ENCODE results near the gene LARGE1.

LARGE1 gene

GRCh38 chr22:33331017-33331416 lies 589.3 kb downstream of the LARGE1 start:
- H3K9ac ChIP-seq (ENCODE audit: low read length): no peak overlapping the region

GRCh38 chr22:33330534-33330933 lies 589.7 kb downstream of the LARGE1 start:
- Histone ChIP-seq H3K79me1 (ENCODE audit: low read length) (no peaks in the 10 kb centered on the region), H3K4me3 (ENCODE audit: low read depth, low read length) (no peak overlapping the region), H4K12ac (ENCODE audit: low read depth, low read length) (no peak overlapping the region), H2AK5ac (ENCODE audit: low read length) (no peak overlapping the region), H3K27ac (ENCODE audit: low read depth, low read length) (no peak overlapping the region), H2AFZ (ENCODE audit: insufficient read depth, low read length, poor library complexity) (no peak overlapping the region), H3K4me1 (ENCODE audit: control insufficient read depth in 1 of 2, insufficient read depth in 2 of 2, low read length in 2 of 2) (peaks cover 0 to under 1% of the 10 kb centered on the region in 2 experiments), H2BK5ac (ENCODE audit: low read depth, low read length, poor library complexity) (no peak overlapping the region), H3K9ac (ENCODE audit: low read length) (no peak overlapping the region), H2BK120ac (ENCODE audit: insufficient read depth, low read length, poor library complexity) (no peak overlapping the region), H3K79me2 (ENCODE audit: control insufficient read depth, insufficient read depth, low read length, poor library complexity) (no peaks in the 10 kb centered on the region), H3K4me2 (ENCODE audit: low read length) (no peak overlapping the region), H3K23ac (ENCODE audit: low read length) (no peak overlapping the region), H3K14ac (ENCODE audit: low read length) (no peak overlapping the region), H3K36me3 (ENCODE audit: control insufficient read depth in 1 of 2, insufficient read depth in 2 of 2, low read length in 2 of 2) (peaks cover 0 to 3% of the 10 kb centered on the region in 2 experiments), H3K27me3 (ENCODE audit: insufficient read depth, low read length) (no peaks in the 10 kb centered on the region), H2BK12ac (ENCODE audit: low read length) (no peak overlapping the region), H4K91ac (ENCODE audit: low read depth, low read length) (no peak overlapping the region), H4K8ac (ENCODE audit: low read depth, low read length) (no peak overlapping the region), H3K18ac (ENCODE audit: low read length) (no peak overlapping the region), H3K4ac (ENCODE audit: low read depth, low read length) (no peak overlapping the region), H3K9me3 (ENCODE audit: insufficient read depth, low read depth, low read length) (peaks cover under 1% of the 10 kb centered on the region)
- no CpG with 5 or more reads among the region's 2 CpGs for WGBS (ENCODE audit: extremely low coverage, insufficient coverage, insufficient read length)
- no peak for DNase-seq

More at GRCh38 chr22:33331017-33331416, 589.3 kb downstream of the LARGE1 start:
- Histone ChIP-seq H2BK12ac (ENCODE audit: low read length) (no peak overlapping the region), H3K14ac (ENCODE audit: low read length) (no peak overlapping the region), H3K79me2 (ENCODE audit: control insufficient read depth, insufficient read depth, low read length, poor library complexity) (no peaks in the 10 kb centered on the region), H3K9me3 (ENCODE audit: insufficient read depth, low read depth, low read length) (peaks cover 2% of the 10 kb centered on the region), H4K91ac (ENCODE audit: low read depth, low read length) (no peak overlapping the region), H3K4me1 (ENCODE audit: control insufficient read depth in 1 of 2, insufficient read depth in 2 of 2, low read length in 2 of 2) (no peaks in the 10 kb centered on the region), H3K4ac (ENCODE audit: low read depth, low read length) (no peak overlapping the region), H2BK5ac (ENCODE audit: low read depth, low read length, poor library complexity) (no peak overlapping the region), H2AFZ (ENCODE audit: insufficient read depth, low read length, poor library complexity) (no peak overlapping the region), H3K79me1 (ENCODE audit: low read length) (no peaks in the 10 kb centered on the region), H3K27me3 (ENCODE audit: insufficient read depth, low read length) (no peaks in the 10 kb centered on the region), H3K4me2 (ENCODE audit: low read length) (no peak overlapping the region), H3K4me3 (ENCODE audit: low read depth, low read length) (no peak overlapping the region), H3K23ac (ENCODE audit: low read length) (no peak overlapping the region), H2BK120ac (ENCODE audit: insufficient read depth, low read length, poor library complexity) (no peak overlapping the region), H2AK5ac (ENCODE audit: low read length) (no peak overlapping the region), H3K27ac (ENCODE audit: low read depth, low read length) (no peak overlapping the region), H3K18ac (ENCODE audit: low read length) (no peak overlapping the region), H3K36me3 (ENCODE audit: control insufficient read depth in 1 of 2, insufficient read depth in 2 of 2, low read length in 2 of 2) (peaks cover 0 to 4% of the 10 kb centered on the region in 2 experiments), H4K8ac (ENCODE audit: low read depth, low read length) (no peak overlapping the region), H4K12ac (ENCODE audit: low read depth, low read length) (no peak overlapping the region)
- no CpG with 5 or more reads among the region's 1 CpG for WGBS (ENCODE audit: extremely low coverage, insufficient coverage, insufficient read length)
- no peak for DNase-seq

DNA sequence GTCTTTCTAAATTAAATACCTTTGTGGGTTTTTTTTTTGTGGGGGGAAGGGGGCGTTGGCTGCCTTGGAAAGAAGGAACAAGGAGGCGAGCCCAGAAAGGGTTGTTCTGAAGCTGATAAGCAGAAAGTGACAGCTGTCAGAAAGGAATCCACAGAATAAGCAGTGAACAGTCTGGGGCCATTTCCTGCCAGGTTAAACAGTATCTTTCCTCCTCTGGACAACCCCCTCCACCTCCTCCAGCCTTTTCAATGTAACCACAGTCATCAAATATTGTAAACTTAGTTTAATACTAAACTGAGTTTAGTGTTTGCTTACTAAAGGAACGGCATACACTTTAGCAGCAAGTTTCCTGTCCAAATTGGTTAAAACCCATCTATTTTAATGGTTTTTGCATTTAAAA lies 590.9 kb downstream of the LARGE1 start:
- no CpG with 5 or more reads among the region's 3 CpGs for WGBS (ENCODE audit: extremely low coverage, insufficient coverage, insufficient read length)
- Histone ChIP-seq H3K9ac (ENCODE audit: low read length) (no peak overlapping the region), H4K12ac (ENCODE audit: low read depth, low read length) (no peak overlapping the region), H3K79me1 (ENCODE audit: low read length) (no peaks in the 10 kb centered on the region), H3K36me3 (ENCODE audit: control insufficient read depth in 1 of 2, insufficient read depth in 2 of 2, low read length in 2 of 2) (no peaks in the 10 kb centered on the region), H3K27me3 (ENCODE audit: insufficient read depth, low read length) (no peaks in the 10 kb centered on the region), H3K79me2 (ENCODE audit: control insufficient read depth, insufficient read depth, low read length, poor library complexity) (no peaks in the 10 kb centered on the region), H3K4me2 (ENCODE audit: low read length) (no peak overlapping the region), H3K18ac (ENCODE audit: low read length) (no peak overlapping the region), H2BK12ac (ENCODE audit: low read length) (no peak overlapping the region), H2BK120ac (ENCODE audit: insufficient read depth, low read length, poor library complexity) (no peak overlapping the region), H2BK5ac (ENCODE audit: low read depth, low read length, poor library complexity) (no peak overlapping the region), H3K4me3 (ENCODE audit: low read depth, low read length) (no peak overlapping the region), H3K4ac (ENCODE audit: low read depth, low read length) (no peak overlapping the region), H4K8ac (ENCODE audit: low read depth, low read length) (no peak overlapping the region), H3K4me1 (ENCODE audit: control insufficient read depth in 1 of 2, insufficient read depth in 2 of 2, low read length in 2 of 2) (peaks cover 3% of the 10 kb centered on the region in 2 experiments), H2AFZ (ENCODE audit: insufficient read depth, low read length, poor library complexity) (no peak overlapping the region), H3K14ac (ENCODE audit: low read length) (no peak overlapping the region), H2AK5ac (ENCODE audit: low read length) (no peak overlapping the region), H3K27ac (ENCODE audit: low read depth, low read length) (no peak overlapping the region), H3K23ac (ENCODE audit: low read length) (no peak overlapping the region), H3K9me3 (ENCODE audit: insufficient read depth, low read depth, low read length) (no peaks in the 10 kb centered on the region), H4K91ac (ENCODE audit: low read depth, low read length) (no peak overlapping the region)
- DNase-seq: no peak

- Histone ChIP-seq H4K12ac (ENCODE audit: low read depth, low read length) (no peak overlapping the region), H4K91ac (ENCODE audit: low read depth, low read length) (no peak overlapping the region), H2BK120ac (ENCODE audit: insufficient read depth, low read length, poor library complexity) (no peak overlapping the region), H3K27ac (ENCODE audit: low read depth, low read length) (no peak overlapping the region), H3K36me3 (ENCODE audit: control insufficient read depth in 1 of 2, insufficient read depth in 2 of 2, low read length in 2 of 2) (no peaks in the 10 kb centered on the region), H3K23ac (ENCODE audit: low read length) (no peak overlapping the region), H3K4me2 (ENCODE audit: low read length) (no peak overlapping the region), H3K4me1 (ENCODE audit: control insufficient read depth in 1 of 2, insufficient read depth in 2 of 2, low read length in 2 of 2) (peaks cover 3% of the 10 kb centered on the region in 2 experiments), H2BK12ac (ENCODE audit: low read length) (no peak overlapping the region), H4K8ac (ENCODE audit: low read depth, low read length) (no peak overlapping the region), H2AK5ac (ENCODE audit: low read length) (no peak overlapping the region), H2BK5ac (ENCODE audit: low read depth, low read length, poor library complexity) (no peak overlapping the region), H3K14ac (ENCODE audit: low read length) (no peak overlapping the region), H2AFZ (ENCODE audit: insufficient read depth, low read length, poor library complexity) (no peak overlapping the region), H3K9me3 (ENCODE audit: insufficient read depth, low read depth, low read length) (no peaks in the 10 kb centered on the region), H3K27me3 (ENCODE audit: insufficient read depth, low read length) (no peaks in the 10 kb centered on the region), H3K9ac (ENCODE audit: low read length) (no peak overlapping the region), H3K79me2 (ENCODE audit: control insufficient read depth, insufficient read depth, low read length, poor library complexity) (no peaks in the 10 kb centered on the region), H3K4me3 (ENCODE audit: low read depth, low read length) (no peak overlapping the region), H3K79me1 (ENCODE audit: low read length) (no peaks in the 10 kb centered on the region), H3K4ac (ENCODE audit: low read depth, low read length) (no peak overlapping the region), H3K18ac (ENCODE audit: low read length) (no peak overlapping the region)
- WGBS (ENCODE audit: extremely low coverage, insufficient coverage, insufficient read length): no CpG with 5 or more reads among the region's 2 CpGs
- no peak for DNase-seq
These were observed 591.4 kb downstream of the LARGE1 start for GRCh38 chr22:33328789-33329296.
